Ecto neural progenitor cell (in vitro differentiated cells): ENCODE measurements around the gene GRIN2A.

ENCODE experiments used
- DNase-seq: peaks from one replicate; pipeline ENCODE4 v3.0.0-alpha.2; 2018; ENCODE audit warnings: low spot score

GRIN2A gene

DNA sequence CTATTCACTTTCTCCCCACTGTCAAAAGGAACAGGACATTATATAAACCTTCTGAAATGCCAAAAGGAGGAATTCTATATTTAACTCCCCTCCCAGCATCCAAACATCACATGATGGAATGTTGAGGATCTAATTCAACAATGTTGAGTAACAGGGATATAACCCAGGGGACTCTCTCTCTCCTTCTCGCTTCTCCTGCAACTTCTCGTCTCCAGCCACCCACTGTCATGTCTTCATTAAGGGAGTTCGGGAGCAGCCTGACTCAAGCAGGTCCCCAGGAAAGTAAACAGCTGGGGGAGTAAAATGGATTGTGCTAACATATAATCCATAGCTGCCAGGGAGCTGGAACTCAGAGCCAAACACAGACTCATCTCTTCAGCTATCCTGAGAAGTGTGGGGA, 51.7 kb downstream of the GRIN2A start:
- no peak for DNase-seq

DNA sequence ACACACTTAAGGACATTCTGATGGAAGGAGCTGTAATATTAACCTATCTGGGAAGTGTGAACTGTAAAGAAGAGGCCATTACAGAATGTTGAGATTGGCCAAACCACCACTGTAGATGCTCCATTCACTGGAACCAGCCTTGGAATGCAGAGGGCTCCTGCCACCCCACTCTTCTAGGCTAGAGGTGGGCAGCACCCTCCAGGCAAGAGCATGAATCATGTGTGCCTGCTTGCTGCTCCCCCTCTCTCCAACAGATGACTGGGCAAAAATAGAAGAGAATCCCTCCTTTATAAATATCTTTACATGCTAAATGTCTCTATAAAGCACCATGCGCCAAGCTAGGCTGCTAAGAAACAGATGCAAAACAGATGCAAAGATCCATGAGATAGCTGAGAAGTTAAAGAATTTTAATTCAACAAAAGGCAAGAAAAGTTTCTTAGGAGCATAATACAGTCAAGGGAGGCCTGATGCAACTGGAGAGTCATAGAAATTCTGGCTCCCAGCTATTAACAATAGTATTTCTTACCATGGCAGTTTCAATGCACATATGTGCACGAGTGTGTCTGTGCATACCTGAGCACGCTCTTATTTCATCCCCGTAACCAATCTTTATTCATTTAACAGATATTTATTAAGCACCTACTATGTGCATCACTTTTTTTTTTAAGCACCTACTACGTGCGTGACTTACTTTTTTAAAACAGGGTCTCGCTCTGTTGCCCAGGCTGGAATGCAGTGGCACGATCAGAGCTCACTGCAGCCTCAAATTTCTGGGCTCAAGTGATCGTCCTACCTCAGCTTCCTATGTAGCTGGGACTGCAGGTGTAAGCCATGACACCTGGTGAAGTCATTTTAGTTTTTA, 53.6 kb downstream of the GRIN2A start:
- DNase-seq: no peak

DNA sequence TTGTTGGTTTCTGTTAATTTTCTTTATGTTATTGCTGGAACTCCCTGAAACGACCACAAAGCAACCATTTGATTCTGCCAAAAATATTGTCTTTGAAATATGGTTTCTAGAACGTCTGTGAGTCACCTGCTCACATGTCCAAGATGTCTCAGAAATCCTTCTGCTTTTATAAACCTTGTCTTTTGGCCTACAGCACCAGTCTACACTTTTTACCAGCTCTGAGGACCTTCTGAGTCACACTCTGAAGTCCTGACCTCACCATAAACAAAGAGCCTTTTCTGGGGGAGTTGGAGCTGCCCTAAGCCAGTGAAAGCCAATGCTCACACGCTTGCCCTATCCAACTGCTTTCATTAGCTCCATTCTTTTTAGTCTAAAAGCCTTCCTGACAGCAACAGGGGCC, 55.5 kb downstream of the GRIN2A start:
- DNase-seq: no peak

DNA sequence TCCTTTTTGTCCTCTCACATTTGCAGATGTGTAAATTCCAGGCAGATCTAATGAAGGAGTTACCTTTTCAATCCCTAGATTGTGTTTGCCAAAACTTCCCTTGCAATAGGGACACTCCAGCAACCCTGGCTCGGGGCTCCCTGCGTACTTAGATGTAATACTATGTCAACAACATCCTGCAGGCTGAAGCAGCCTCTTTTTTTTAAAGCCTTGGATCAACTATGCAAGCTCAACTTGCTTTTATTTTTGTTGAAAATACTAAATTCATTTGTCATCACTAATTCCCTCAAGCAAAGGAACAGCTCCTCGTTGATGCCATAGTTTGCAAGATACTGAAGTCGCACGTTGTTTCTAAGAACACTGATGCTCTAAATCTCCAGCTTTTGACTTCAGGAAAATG, 59.1 kb downstream of the GRIN2A start:
- no peak for DNase-seq

DNA sequence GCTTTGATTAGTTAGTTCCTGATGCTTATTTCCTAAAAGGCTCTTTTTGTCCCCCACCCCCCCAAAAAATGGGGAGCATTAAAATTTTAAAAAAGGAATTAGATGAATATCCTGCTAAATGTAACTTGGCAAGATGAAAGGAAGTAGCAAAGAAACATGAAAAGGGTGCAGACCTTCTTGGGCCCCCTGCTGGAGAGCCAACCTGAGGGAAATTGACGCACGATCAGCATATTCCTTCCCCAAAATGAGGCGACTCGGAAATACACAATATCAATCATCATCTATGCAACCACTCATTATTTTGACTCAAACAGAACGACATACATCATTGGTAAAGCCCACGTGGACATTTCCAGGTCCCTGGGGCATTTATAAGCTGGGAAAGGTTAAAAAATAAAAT, 59.7 kb downstream of the GRIN2A start:
- DNase-seq: no peak

DNA sequence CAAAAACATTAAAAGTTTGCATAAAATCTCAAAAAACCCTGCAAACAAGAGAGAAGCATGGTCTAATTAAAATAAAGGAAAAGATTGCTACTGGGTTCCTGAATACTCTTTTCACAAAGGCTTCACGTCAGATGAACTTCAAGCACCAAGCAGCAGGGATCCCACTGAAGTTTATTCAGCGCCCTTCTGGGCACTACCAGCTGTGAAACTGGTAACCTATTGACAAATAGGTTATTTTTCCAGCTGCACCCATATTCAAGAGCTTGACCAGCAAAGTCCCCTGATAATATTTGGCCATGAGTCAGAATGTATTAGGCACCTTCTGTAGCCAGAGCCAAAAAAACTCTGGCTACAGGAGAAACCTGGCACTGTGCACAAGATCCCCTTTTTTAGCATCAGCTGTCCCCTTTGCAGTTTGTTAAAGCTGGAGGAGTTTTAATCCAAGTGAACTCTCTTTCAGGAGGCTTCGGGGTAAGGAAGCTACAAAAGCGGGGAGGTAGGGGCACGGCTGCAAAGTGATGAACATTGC, 60.3 kb downstream of the GRIN2A start:
- DNase-seq: no peak

DNA sequence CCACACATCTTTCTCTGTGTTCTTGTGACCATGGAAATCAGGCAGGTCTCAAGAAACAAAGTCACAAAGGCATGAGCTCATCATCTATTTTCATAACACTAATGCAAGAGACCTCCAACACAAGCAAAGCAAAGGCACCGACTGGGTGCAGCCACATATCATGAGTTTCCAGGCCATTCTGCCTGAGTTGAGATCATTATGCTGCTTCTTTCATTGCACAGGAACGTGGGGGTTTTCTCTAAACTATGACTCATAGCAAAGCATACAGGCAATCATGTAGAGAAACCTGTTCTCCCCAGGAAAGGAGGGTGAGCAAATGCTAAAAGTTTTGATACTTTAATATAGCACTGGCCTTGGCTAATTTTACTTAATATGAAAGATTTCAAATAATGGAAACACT, 60.7 kb downstream of the GRIN2A start:
- no peak for DNase-seq

DNA sequence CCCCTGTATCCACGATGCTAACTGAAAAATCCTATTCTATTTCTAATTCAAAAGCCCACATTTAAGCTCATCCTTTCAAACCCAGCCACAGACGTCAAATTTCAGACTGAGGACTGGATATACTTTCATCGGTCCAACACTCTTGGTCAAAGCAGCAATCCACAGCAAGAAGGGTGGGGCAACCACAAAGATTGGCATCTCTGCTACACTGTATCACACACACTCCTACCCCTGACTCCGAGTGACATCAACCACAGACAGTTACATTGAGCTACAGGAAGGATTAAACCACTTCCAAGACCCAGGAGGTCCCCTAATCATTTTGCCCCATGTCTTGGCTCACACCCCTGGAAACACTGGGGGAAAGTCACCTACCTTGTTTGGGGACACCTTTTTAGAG, 61.3 kb downstream of the GRIN2A start:
- DNase-seq: no peak

DNA sequence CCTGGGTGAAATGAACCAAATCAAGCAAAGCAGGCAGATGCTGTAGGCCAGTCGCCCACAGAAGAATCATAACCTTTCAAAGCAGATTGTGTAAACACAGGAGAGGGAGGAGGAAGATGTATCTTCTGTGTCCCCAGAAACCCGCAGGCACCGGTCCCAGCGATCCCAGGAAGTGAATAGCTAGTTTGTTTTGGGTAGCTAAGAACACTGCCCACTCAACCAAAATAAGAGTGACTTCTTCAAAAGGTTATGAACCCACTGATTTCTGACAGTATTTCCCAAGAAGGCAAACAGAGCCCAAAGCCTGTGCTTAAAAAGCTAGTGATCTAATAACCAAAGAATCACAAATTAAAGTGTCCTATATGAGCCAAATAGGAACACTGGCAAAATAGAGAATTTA, 67.8 kb downstream of the GRIN2A start:
- no peak for DNase-seq

DNA sequence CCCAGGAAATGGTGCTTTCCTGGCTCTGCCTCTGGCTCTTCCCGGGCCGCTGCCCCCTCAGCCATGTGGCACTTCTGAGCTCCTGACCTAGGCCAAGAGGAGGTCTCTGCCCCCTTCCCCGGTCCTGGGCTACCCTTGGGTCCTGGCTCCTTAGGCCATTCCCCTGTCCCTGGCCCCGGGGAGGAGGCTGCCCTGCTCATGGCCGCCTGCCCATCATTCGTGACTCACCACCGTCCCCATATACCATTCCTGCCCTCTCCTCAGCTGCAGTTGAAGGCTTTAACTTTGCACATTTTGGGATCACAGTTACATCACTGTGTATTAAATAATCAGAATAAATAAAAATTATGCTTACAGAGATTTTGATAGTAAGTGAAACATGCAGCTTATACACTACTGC, 69.0 kb downstream of the GRIN2A start:
- DNase-seq: no peak

DNA sequence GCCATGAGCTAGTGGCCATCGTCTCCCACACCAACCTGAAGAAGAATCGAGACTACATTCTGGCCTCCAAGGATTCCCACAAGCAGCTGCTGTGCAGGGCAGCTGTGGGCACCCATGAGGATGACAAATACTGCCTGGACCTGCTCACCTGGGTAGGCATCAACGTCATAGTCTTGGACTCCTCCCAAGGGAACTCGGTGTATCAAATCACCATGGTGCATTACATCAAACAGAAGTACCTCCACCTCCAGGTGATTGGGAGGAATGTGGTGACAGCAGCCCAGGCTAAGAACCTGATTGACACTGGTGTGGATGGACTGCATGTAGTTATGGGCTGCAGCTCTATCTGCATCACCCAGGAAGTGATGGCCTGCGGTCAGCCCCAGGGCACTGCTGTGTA, 70.2 kb downstream of the GRIN2A start:
- no peak for DNase-seq

DNA sequence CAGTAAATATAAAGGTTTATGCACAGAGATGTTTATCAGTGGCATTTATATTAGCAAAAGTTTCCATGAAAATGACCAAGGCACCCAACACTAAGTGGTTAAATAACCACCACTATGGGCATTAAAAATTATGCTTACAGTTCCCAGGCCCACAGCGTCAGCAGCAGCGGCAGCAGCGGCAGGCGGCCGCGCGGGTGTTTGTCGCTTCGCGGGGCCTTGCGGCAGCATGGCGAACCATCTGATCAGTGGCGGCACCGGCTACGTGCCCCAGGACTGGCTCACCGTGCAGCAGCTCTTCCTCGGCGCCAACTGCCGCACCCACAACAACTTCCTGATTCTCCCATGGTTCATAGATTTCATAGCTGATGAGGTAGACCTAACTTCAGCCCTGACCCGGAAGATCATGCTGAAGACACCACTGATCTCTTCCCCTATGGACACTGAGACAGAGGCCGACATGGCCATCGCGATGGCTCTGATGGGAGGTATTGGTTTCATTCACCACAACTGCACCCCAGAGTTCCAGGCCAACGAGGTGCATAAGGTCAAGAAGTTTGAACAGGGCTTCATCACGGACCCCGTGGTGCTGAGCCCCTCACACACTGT, 71.0 kb downstream of the GRIN2A start:
- no peak for DNase-seq

DNA sequence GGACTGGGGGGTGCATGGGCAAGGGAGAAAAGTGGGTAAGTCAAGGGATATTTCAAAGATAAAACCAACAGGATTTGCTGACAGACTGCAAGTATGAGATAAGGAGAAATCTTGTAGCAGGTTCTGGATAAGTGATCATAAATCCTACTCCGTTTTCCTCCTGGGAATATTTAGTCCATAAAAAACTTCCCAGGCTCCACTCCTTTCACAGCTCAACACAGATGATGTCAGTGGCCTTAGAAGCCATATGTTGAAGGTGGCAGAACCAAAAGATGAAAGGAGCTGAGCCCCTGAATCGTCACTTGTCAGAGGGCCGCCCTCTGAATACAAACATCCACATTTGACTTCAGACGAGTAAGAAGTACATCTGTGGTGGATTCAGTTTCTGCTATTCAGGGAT, 71.7 kb downstream of the GRIN2A start:
- no peak for DNase-seq

DNA sequence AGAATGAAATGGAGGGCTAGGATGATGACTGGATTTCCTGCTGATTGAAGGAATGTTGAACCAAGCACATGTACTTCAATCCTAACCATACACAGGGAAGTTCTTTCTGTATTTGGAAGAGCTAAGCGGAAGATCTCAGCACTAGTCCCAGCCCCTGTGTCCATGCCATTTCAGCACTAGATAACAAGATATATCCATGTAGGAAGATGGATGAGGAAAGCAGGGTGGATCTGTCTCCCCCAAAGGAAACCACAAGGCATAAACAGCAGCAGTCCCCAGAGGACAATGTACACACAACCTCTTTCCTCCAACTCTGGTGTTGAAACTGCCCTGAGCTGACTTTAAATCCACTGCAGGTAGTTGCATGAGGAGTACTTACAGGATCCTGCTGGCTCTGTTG, 75.1 kb downstream of the GRIN2A start:
- DNase-seq: no peak

DNA sequence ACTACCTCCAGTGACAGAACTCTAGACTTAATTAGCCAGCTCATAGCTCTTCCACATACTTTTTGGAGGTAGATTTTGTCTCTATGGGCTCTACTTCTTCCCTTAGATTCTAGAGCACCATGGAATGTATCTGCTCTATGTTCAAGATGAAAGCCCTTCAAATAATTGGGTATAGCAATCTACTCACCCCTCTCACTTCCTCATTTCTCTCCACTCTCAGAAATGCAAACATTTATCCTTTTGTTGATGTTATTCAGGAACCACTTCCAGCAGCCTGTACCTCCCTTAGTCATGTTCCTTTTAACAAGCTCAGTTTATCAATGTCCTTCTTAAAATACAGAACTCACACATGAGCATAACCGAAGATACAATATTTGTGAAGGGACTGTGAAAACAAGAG, 78.5 kb downstream of the GRIN2A start:
- no peak for DNase-seq

DNA sequence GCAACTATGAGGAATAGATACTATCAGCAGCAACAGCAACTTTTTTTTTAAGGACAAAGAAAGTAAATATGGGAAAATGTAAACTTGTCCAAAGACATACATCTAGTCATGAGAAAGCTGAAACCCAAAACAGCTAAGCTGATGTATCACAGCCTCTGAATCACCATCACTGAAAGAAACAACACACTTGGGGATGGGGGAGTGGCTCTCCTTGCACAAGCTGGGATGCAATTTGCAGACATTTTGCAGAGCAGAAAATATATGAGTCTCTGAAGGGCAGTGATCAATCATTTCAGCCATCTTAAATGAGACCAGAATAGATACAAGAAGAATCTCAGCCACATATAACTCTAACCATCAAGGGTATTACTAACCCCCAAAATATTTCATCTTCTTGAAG, 79.1 kb downstream of the GRIN2A start:
- no peak for DNase-seq

DNA sequence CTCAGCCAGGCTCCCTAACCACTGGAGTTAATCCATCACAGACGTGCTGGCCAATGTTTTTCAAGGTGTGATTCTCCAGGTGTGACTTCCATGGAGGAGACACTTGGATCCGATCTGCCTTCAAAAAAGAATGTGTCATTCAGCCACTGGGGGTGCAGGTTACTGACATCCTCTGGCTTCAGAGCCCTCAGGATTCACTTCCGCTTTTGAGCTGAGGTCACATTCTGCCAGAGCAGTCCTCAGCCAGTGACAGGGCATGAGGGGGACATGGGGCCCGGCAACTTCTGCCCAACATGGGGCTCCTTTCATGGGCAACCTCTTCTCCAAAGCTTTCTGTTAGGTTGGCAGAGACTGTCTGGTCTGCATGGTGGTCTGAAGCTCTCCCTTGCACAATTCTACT, 81.4 kb downstream of the GRIN2A start:
- DNase-seq: no peak

DNA sequence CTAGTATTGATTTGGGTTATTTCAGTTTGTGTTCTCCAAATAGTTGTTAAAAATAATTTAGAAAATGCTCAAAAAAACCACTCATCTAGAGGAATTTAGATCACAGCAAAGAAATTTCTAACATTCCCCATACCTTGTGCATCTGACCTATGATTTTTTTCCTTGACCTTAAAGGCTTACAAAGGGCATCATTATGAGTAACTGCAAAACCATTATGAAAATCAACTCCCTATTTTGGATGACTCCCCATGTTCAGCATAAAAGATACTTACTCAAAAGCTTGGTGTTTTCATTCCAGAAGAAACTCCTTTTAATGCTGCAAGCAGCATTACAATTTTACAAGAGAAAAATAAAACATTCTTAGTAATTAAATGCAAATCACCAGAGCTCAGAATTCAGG, 83.2 kb downstream of the GRIN2A start:
- DNase-seq: no peak

DNA sequence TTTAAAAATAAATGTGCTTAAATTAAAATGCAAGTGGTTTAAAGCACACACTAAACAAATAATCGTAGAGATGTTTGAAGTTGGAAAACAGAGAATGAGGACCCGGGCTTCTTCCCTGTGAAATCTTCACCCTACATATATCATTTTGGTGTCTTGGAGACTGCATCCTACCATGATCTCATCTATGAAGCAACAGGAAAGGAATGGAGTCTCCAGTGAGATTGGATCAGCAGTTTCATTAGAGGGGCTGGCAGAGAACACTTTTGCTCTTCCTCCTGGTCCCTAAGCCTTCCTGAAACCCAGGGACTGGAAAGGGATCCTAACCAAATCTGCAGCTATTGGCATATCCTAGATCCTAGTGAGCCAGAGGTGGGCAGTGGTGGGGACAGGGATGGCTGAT, 85.0 kb downstream of the GRIN2A start:
- no peak for DNase-seq

DNA sequence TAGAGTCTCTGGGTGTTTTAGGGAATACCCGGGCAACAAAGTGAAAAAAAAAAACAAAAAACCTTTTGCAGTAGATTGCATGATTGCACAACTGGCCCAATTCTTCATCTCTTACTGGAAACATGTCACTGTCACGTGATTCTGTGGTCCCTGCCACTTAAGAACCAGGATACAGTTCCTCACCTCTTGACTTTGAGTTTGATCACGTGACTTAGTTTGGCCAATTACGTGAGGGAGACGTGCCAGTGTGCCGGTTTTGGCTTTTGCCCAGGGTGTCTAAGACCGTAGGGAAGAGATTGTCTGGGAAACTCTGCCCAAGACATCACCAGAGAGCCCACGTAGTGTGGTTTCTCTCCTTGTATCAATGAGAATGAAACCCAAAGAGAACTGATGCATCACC, 88.7 kb downstream of the GRIN2A start:
- no peak for DNase-seq

DNA sequence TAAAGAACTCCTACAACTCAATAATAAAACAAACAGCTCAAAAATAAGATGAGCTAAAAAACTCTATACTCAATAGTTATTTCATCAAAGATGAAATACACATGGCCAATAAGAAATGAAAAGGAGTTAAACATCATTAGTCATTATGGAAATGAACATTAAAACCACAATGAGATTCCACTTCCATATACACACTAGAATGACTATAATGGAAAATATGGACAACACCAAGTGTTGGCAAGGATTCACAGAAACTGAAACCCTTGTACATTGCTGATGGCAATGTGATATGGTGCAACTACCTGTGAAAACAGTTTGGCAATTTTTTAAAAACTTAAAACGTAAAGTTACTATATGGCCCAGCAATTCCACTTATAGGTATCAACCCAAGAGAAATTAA, 91.4 kb downstream of the GRIN2A start:
- no peak for DNase-seq

DNA sequence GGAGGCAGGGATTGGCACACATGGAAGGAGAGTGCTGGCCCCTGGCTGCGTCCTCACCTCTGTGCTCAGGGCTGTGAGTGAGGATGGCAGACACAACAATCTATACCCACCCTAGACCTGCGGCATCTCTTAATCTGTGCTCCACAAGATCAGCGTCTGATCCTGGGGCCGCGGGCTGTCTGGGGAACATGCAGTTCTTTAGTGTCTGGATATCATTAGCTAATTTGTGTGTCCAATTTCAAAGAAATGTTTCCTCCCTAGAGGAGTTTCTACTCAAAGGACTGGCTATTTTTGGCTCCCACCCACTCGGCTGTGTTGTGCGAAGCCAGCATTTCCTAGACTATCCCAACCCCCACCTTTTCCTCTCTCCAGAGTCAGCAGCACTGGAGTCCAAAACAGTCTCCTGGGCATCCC, 93.8 kb downstream of the GRIN2A start:
- no peak for DNase-seq

DNA sequence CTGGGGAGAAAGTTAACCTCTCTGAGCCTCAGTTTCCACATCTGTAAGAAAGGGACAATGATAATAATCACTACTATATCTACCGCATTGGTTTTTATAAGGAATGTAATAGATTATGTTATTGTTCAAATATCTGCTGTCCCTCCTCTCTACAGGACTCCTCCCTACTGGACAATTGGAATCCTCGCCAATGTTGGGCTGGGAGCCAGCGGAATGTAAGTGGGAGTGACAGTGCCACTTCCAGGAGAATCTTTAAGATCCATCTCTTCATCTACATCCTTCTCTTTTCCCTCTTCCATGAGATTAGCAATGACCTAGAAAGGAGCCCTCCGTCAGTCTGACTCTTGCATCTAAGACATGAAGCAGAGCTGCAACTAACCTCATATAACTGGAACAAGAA, 95.1 kb downstream of the GRIN2A start:
- DNase-seq: no peak

DNA sequence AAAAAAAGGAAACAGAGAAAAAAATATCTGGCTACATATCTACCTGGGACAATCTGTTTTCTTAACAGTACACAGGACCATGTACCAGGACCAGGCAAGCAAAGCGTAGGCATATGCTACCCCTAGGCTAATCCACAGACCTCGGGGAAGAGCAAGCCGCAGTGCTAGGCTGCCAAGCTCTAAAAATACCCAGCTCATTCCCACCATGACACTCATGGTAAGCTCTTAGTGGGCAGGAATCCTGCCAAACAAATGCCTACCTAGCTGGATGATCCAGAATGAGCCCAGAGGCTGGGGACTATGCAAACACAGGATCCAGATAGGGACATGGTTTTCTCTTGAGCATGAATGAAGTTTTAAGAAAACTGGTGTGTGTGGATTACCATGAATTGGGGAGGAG, 95.6 kb downstream of the GRIN2A start:
- DNase-seq: no peak
